ENCODE results near the gene CTNNA3. TPM values are rescaled to one million over a fixed set of nuclear protein-coding genes. Genes with fewer than 3 reads are reported as not detected.

CTNNA3 gene
- total and polyA plus RNA-seq, 2 donors (not counting 3 experiments of a cell fraction or from before 2014, with no cell fraction given), result not detected

GRCh38 chr10:66322777-66323176 is 1373.2 kb downstream of the CTNNA3 start:
- dilution Hi-C loops (cut with MboI; ENCODE audit: extremely low pct_ligation_motif_present, low sequenced_read_pairs), result no loop called here
- H3K4me2 ChIP-seq (ENCODE audit: insufficient read depth, low read length), result no peak overlapping the region

More at GRCh38 chr10:66322777-66323176, 1373.2 kb downstream of the CTNNA3 start:
- CTCF ChIA-PET, result no interaction called here
- H3K27me3 ChIP-seq (ENCODE audit: control insufficient read depth in 2 of 2, insufficient read depth in 2 of 2, low read length in 2 of 2), result no peaks in the 10 kb centered on the region
- no peak overlapping the region for H3K9ac ChIP-seq (replicated peaks; ENCODE audit: extremely low read depth, insufficient read depth, low read length)
- POLR2A ChIA-PET, result no interaction called here
- H3K9me1 ChIP-seq (replicated peaks; ENCODE audit: control insufficient read depth, extremely low read depth, insufficient read depth, low read length), result no peaks in the 10 kb centered on the region
- no peak for DNase-seq (ENCODE audit: low read depth, low spot score)
- no peaks in the 10 kb centered on the region for H3K79me2 ChIP-seq (ENCODE audit: control insufficient read depth, insufficient read depth, low read length)
- no peak overlapping the region for H3K4me3 ChIP-seq (replicated peaks in 1 of 3; ENCODE audit: insufficient read depth in 1 of 3, low read depth in 1 of 3, low read length in 3 of 3)
- intact Hi-C loops (cut with micrococcal nuclease), result no loop called here
- no TSS peak for BruUV-seq (replicated peaks)
- H3K9me3 ChIP-seq (replicated peaks; ENCODE audit: control insufficient read depth, insufficient read depth, low read length), result no peaks in the 10 kb centered on the region
- H3K27ac ChIP-seq (ENCODE audit: insufficient read depth, low read depth, low read length), result no peak overlapping the region
- TF ChIP-seq FOS (IDR thresholded peaks at IDR 0.05; ENCODE audit: borderline replicate concordance, insufficient read depth, low read length) (no peak), MYC (IDR thresholded peaks at IDR 0.05; ENCODE audit: low read depth, low read length) (no peak), MAX (IDR thresholded peaks at IDR 0.05; ENCODE audit: insufficient read depth, insufficient read length) (no peak), EZH2 (IDR thresholded peaks at IDR 0.05; ENCODE audit: borderline replicate concordance, low read depth, low read length, severe bottlenecking) (no peak), CTCF (IDR thresholded peaks at IDR 0.05; ENCODE audit: extremely low read depth in 1 of 2, insufficient read depth in 1 of 2, low read depth in 1 of 2, low read length in 2 of 2) (no peak), POLR2AphosphoS5 (IDR thresholded peaks at IDR 0.05; ENCODE audit: insufficient read depth, low read depth, low read length) (no peak), JUN (IDR thresholded peaks at IDR 0.05; ENCODE audit: borderline replicate concordance, insufficient read depth, insufficient read length, low read depth) (no peak), POLR2A (IDR thresholded peaks at IDR 0.05; ENCODE audit: low read depth, low read length) (no peak), GATA2 (IDR thresholded peaks at IDR 0.05; ENCODE audit: insufficient read depth, insufficient read length, low read depth, low read length) (no peak)
- H3K36me3 ChIP-seq (ENCODE audit: control insufficient read depth in 2 of 2, extremely low read depth in 1 of 2, insufficient read depth in 2 of 2, low read length in 2 of 2), result no peaks in the 10 kb centered on the region
- no peak for FAIRE-seq
- H4K20me1 ChIP-seq (replicated peaks; ENCODE audit: control insufficient read depth, extremely low read depth, insufficient read depth, low read length), result no peaks in the 10 kb centered on the region
- H2AFZ ChIP-seq (ENCODE audit: low read depth, low read length), result no peak overlapping the region
- no peaks in the 10 kb centered on the region for H3K4me1 ChIP-seq (ENCODE audit: control insufficient read depth, extremely low read depth, insufficient read depth, low read length)
